GM12865 (cell line): Measurements from ENCODE around the gene BAZ2B.

ENCODE experiments used
- DNase-seq: peaks from one replicate; pipeline ENCODE4 v3.0.0; 2010; ENCODE audit warnings: low read depth
- H3K4me3 ChIP-seq: 2 replicates; pipeline ENCODE4 v1.5.1; 2011; ENCODE audit warnings: mild to moderate bottlenecking, low read depth, low read length, control low read depth
- CTCF ChIP-seq: IDR thresholded peaks from 2 replicates; pipeline ENCODE4 v1.5.1; 2011; ENCODE audit warnings: low read length, control low read depth, low read depth, inconsistent platforms; ENCODE audit not compliant: insufficient read depth; ENCODE audit errors: missing control alignments

BAZ2B gene

GRCh38 chr2:159585622-159586021 is 30.7 kb downstream of the BAZ2B start:
- H3K4me3 ChIP-seq, result no peak overlapping the region
- DNase-seq, result no peak
- no peak for TF ChIP-seq CTCF

- no peak overlapping the region for H3K4me3 ChIP-seq
- no peak for TF ChIP-seq CTCF
- DNase-seq, result no peak
Observed at GRCh38 chr2:159584796-159585195, 31.6 kb downstream of the BAZ2B start.

GRCh38 chr2:159573846-159574606 is 42.3 kb downstream of the BAZ2B start:
- H3K4me3 ChIP-seq, result no peak overlapping the region
- TF ChIP-seq CTCF, result no peak
- DNase-seq, result no peak

GRCh38 chr2:159573294-159573693 is 43.1 kb downstream of the BAZ2B start:
- DNase-seq, result no peak
- no peak for TF ChIP-seq CTCF

GRCh38 chr2:159572459-159572858 is 43.9 kb downstream of the BAZ2B start:
- H3K4me3 ChIP-seq, result no peak overlapping the region
- no peak for TF ChIP-seq CTCF
- no peak for DNase-seq

More at GRCh38 chr2:159573294-159573693, 43.1 kb downstream of the BAZ2B start:
- no peak overlapping the region for H3K4me3 ChIP-seq

GRCh38 chr2:159571540-159572260 is 44.6 kb downstream of the BAZ2B start:
- no peak for TF ChIP-seq CTCF
- DNase-seq, result no peak
- H3K4me3 ChIP-seq, result no peak overlapping the region
